Measurements from ENCODE around the gene TTC4. TPM values are rescaled to one million over a fixed set of nuclear protein-coding genes. Genes with fewer than 3 reads are reported as not detected.
A peak's percentile ranks its signal among the peaks of the same experiment; 100 is the strongest.

TTC4 gene
- total RNA-seq, 1 donor from 2014 or later: 18.8 TPM

- H3K4me1 ChIP-seq (ENCODE audit: control insufficient read depth in 3 of 3, insufficient read depth in 3 of 3, low read length in 3 of 3): peaks cover 16 to 19% (median 16%) of the 10 kb centered on the region in 3 donors
- H3K4me3 ChIP-seq (ENCODE audit: low read length in 3 of 3): peak overlapping the region; percentile 64 to 99 (median 91)
- peak overlapping the region; percentile 91 to 94 (median 92) for H3K9ac ChIP-seq (ENCODE audit: low read depth in 1 of 3, low read length in 3 of 3)
- H3K27ac ChIP-seq (ENCODE audit: low read depth, low read length): peak overlapping the region; percentile 84
- no peaks in the 10 kb centered on the region for H3K27me3 ChIP-seq (ENCODE audit: control insufficient read depth in 3 of 3, insufficient read depth in 3 of 3, low read length in 3 of 3)
- no peaks in the 10 kb centered on the region for H3K9me3 ChIP-seq (ENCODE audit: control insufficient read depth in 3 of 3, low read length in 3 of 3)
- H3K36me3 ChIP-seq (ENCODE audit: control insufficient read depth in 3 of 3, insufficient read depth in 3 of 3, low read length in 3 of 3): peaks cover 10 to 25% (median 13%) of the 10 kb centered on the region in 3 donors
Observed at GRCh38 chr1:54714881-54715492, 674 bp upstream of the TTC4 start.

GRCh38 chr1:54716299-54717047 is 812 bp downstream of the TTC4 start:
- peak overlapping the region; percentile 91 to 94 (median 92) for H3K9ac ChIP-seq (ENCODE audit: low read depth in 1 of 3, low read length in 3 of 3)
- H3K27me3 ChIP-seq (ENCODE audit: control insufficient read depth in 3 of 3, insufficient read depth in 3 of 3, low read length in 3 of 3): no peaks in the 10 kb centered on the region
- H3K9me3 ChIP-seq (ENCODE audit: control insufficient read depth in 3 of 3, low read length in 3 of 3): no peaks in the 10 kb centered on the region
- peak overlapping the region; percentile 84 for H3K27ac ChIP-seq (ENCODE audit: low read depth, low read length)
- peak overlapping the region; percentile 91 to 99 (median 95) for H3K4me3 ChIP-seq (ENCODE audit: low read length in 3 of 3)
- peaks cover 16 to 19% (median 16%) of the 10 kb centered on the region in 3 donors for H3K4me1 ChIP-seq (ENCODE audit: control insufficient read depth in 3 of 3, insufficient read depth in 3 of 3, low read length in 3 of 3)
- H3K36me3 ChIP-seq (ENCODE audit: control insufficient read depth in 3 of 3, insufficient read depth in 3 of 3, low read length in 3 of 3): peaks cover 9 to 35% (median 12%) of the 10 kb centered on the region in 3 donors

DNA sequence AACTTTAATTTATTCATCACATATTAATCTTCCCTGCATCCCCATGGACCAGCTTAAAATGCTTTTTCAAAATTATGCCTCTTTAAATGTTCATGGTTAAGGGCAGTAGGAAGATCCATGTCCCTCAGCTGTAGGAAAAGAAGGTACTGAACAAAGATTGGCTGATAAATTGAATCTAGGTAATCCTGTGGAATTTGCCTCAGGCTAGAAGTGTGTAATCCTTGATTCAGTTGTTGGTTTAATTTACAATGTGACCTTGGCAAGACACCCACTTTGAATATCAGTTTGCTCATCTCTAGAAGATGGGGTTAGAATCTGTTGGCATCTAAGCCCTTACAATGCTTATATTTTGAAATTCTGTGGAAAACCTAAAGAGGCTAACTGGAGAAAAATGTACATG is 6.1 kb downstream of the TTC4 start:
- Histone ChIP-seq H3K4me1 (ENCODE audit: control insufficient read depth in 3 of 3, insufficient read depth in 3 of 3, low read length in 3 of 3) (peaks cover 1 to 5% (median 3%) of the 10 kb centered on the region in 3 donors), H3K27me3 (ENCODE audit: control insufficient read depth in 3 of 3, insufficient read depth in 3 of 3, low read length in 3 of 3) (no peaks in the 10 kb centered on the region), H3K27ac (ENCODE audit: low read depth, low read length) (no peak overlapping the region), H3K9me3 (ENCODE audit: control insufficient read depth in 3 of 3, low read length in 3 of 3) (no peaks in the 10 kb centered on the region), H3K4me3 (ENCODE audit: low read length in 3 of 3) (no peak overlapping the region), H3K36me3 (ENCODE audit: control insufficient read depth in 3 of 3, insufficient read depth in 3 of 3, low read length in 3 of 3) (peaks cover 33 to 80% (median 53%) of the 10 kb centered on the region in 3 donors), H3K9ac (ENCODE audit: low read depth in 1 of 3, low read length in 3 of 3) (no peak overlapping the region)

DNA sequence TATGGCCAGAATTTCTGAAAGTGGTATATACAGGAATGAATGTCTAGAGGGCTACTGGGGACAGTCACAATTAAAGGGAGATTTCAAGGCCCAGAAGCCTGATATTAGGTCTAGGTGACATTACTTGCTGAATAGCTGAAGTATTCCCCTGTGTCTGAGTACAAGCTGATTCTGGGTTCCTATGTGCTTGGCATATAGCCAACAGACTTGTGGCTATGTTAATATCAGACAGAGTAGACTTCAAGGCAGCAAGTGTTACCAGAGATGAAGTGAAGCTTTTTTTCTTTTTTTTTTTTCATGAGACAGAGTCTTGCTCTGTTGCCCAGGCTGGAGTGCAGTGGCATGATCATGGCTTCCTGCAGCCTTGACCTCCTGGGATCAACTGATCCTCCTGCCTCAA is 8.3 kb downstream of the TTC4 start:
- Histone ChIP-seq H3K4me3 (ENCODE audit: low read length in 3 of 3) (no peak overlapping the region), H3K36me3 (ENCODE audit: control insufficient read depth in 3 of 3, insufficient read depth in 3 of 3, low read length in 3 of 3) (peaks cover 34 to 74% (median 68%) of the 10 kb centered on the region in 3 donors), H3K9me3 (ENCODE audit: control insufficient read depth in 3 of 3, low read length in 3 of 3) (no peaks in the 10 kb centered on the region)

DNA sequence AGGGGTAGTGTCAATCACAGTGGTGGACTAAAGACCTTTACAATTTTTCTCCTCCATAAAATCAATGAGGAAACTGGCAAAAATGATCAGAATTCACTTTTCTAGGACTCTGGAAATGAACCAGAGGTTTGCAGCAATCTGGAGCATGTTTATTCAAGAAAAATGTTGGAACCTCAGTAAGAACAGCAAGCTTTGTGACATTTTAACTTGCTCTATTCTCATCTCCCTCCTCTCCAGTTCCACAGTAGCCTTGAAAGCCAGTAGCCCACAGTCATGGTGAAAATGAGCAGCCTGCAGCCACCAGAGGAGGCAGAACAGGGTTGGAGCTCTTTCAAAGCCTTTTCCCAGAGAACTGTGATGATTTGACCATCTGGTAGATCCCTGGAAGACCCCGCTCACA is 9.1 kb downstream of the TTC4 start:
- H3K9me3 ChIP-seq (ENCODE audit: control insufficient read depth in 3 of 3, low read length in 3 of 3): no peaks in the 10 kb centered on the region
- peaks cover 0 to 2% (median 0%) of the 10 kb centered on the region in 3 donors for H3K4me1 ChIP-seq (ENCODE audit: control insufficient read depth in 3 of 3, insufficient read depth in 3 of 3, low read length in 3 of 3)
- H3K9ac ChIP-seq (ENCODE audit: low read depth in 1 of 3, low read length in 3 of 3): no peak overlapping the region
- H3K27ac ChIP-seq (ENCODE audit: low read depth, low read length): no peak overlapping the region
- no peak overlapping the region for H3K4me3 ChIP-seq (ENCODE audit: low read length in 3 of 3)
- peaks cover 33 to 71% (median 65%) of the 10 kb centered on the region in 3 donors for H3K36me3 ChIP-seq (ENCODE audit: control insufficient read depth in 3 of 3, insufficient read depth in 3 of 3, low read length in 3 of 3)
- H3K27me3 ChIP-seq (ENCODE audit: control insufficient read depth in 3 of 3, insufficient read depth in 3 of 3, low read length in 3 of 3): no peaks in the 10 kb centered on the region

More for the DNA sequence above, 8.3 kb downstream of the TTC4 start:
- H3K9ac ChIP-seq (ENCODE audit: low read depth in 1 of 3, low read length in 3 of 3): no peak overlapping the region
- H3K27ac ChIP-seq (ENCODE audit: low read depth, low read length): no peak overlapping the region
- H3K4me1 ChIP-seq (ENCODE audit: control insufficient read depth in 3 of 3, insufficient read depth in 3 of 3, low read length in 3 of 3): peaks cover 0 to 2% (median 0%) of the 10 kb centered on the region in 3 donors
- H3K27me3 ChIP-seq (ENCODE audit: control insufficient read depth in 3 of 3, insufficient read depth in 3 of 3, low read length in 3 of 3): no peaks in the 10 kb centered on the region

DNA sequence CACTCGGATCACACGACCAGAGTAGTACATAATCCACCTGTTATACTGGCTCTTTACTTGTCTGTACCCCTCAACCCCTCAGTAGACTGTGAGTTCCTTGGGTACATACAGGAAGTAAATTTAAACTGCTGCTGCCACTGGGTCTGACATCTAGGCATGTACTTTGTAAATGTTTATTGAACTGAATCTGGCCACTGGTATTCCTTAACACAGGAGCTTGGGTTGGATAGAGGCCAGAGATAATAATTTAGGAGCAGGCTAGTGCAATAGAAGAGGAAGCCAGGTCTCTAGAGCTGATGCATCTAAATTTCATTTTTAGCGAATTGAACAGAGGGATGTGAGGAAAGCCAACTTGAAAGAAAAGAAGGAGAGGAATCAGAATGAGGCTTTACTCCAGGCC is 12.4 kb downstream of the TTC4 start:
- Histone ChIP-seq H3K9ac (ENCODE audit: low read depth in 1 of 3, low read length in 3 of 3) (no peak overlapping the region), H3K27me3 (ENCODE audit: control insufficient read depth in 3 of 3, insufficient read depth in 3 of 3, low read length in 3 of 3) (no peaks in the 10 kb centered on the region), H3K4me1 (ENCODE audit: control insufficient read depth in 3 of 3, insufficient read depth in 3 of 3, low read length in 3 of 3) (no peaks in the 10 kb centered on the region), H3K4me3 (ENCODE audit: low read length in 3 of 3) (no peak overlapping the region), H3K9me3 (ENCODE audit: control insufficient read depth in 3 of 3, low read length in 3 of 3) (no peaks in the 10 kb centered on the region), H3K27ac (ENCODE audit: low read depth, low read length) (no peak overlapping the region), H3K36me3 (ENCODE audit: control insufficient read depth in 3 of 3, insufficient read depth in 3 of 3, low read length in 3 of 3) (peaks cover 32 to 73% (median 62%) of the 10 kb centered on the region in 3 donors)

DNA sequence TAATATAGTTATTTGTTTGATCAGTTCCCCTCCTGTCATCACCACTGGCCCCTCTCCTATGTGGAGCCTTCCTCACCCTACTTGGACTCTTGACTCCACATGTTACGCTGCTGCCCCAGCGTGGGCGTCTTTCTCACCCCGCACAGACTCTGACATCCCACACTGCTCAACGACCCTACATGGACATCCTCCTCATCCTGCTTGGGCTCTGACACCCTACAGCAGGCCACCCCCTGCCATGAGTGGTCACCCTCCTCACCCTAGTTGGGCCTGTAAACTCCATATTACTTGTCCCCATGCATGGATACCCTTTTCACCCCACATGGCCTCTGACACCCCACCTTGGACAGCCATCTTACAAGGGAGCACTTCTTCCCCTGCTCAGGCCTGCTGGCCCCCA is 21.0 kb downstream of the TTC4 start:
- Histone ChIP-seq H3K4me3 (ENCODE audit: low read length in 3 of 3) (no peak overlapping the region), H3K36me3 (ENCODE audit: control insufficient read depth in 3 of 3, insufficient read depth in 3 of 3, low read length in 3 of 3) (peaks cover 41 to 68% (median 59%) of the 10 kb centered on the region in 3 donors)

DNA sequence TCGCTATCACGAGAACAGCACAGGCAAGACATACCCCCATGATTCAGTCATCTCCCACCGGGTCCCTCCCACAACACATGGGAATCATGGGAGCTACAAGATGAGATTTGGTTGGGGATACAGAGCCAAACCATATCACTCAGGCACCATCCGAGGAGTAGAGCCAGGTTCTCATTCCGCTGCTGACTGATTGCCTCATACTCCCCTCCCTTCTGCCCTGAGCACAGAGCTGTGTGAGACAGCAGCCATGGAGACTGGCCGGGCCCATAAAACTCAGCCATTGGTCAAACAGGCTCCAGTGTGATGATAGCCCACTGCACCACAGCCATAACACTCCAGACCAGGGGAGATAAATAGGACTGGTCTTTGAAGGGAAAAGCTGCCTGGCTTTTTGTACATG is 22.6 kb downstream of the TTC4 start:
- Histone ChIP-seq H3K27me3 (ENCODE audit: control insufficient read depth in 3 of 3, insufficient read depth in 3 of 3, low read length in 3 of 3) (no peaks in the 10 kb centered on the region), H3K27ac (ENCODE audit: low read depth, low read length) (no peak overlapping the region), H3K36me3 (ENCODE audit: control insufficient read depth in 3 of 3, insufficient read depth in 3 of 3, low read length in 3 of 3) (peaks cover 44 to 72% (median 72%) of the 10 kb centered on the region in 3 donors), H3K9ac (ENCODE audit: low read depth in 1 of 3, low read length in 3 of 3) (no peak overlapping the region), H3K4me3 (ENCODE audit: low read length in 3 of 3) (no peak overlapping the region), H3K9me3 (ENCODE audit: control insufficient read depth in 3 of 3, low read length in 3 of 3) (no peaks in the 10 kb centered on the region), H3K4me1 (ENCODE audit: control insufficient read depth in 3 of 3, insufficient read depth in 3 of 3, low read length in 3 of 3) (no peaks in the 10 kb centered on the region)

More for the DNA sequence above, 21.0 kb downstream of the TTC4 start:
- no peaks in the 10 kb centered on the region for H3K9me3 ChIP-seq (ENCODE audit: control insufficient read depth in 3 of 3, low read length in 3 of 3)
- no peak overlapping the region for H3K9ac ChIP-seq (ENCODE audit: low read depth in 1 of 3, low read length in 3 of 3)
- no peaks in the 10 kb centered on the region for H3K27me3 ChIP-seq (ENCODE audit: control insufficient read depth in 3 of 3, insufficient read depth in 3 of 3, low read length in 3 of 3)
- H3K4me1 ChIP-seq (ENCODE audit: control insufficient read depth in 3 of 3, insufficient read depth in 3 of 3, low read length in 3 of 3): no peaks in the 10 kb centered on the region
- H3K27ac ChIP-seq (ENCODE audit: low read depth, low read length): no peak overlapping the region

DNA sequence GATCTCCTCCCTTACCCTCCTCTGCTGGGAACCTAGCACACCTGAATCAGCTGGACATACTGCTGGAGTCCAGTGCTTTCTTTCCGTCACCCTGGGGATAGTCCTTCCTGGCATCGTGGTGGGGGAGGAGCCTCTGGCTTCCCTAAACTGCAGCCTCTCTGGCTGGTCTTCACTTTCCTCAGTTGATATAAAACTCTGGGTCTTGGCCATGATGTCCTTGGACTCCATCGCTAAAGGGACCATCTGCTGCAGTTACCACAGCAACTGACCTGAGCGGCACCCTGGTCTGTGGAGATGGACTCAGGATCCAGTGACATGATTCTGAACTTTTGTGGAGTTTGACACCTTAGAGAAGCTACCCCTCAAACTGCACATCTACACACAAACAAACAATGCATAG is 25.9 kb downstream of the TTC4 start:
- Histone ChIP-seq H3K4me1 (ENCODE audit: control insufficient read depth in 3 of 3, insufficient read depth in 3 of 3, low read length in 3 of 3) (no peaks in the 10 kb centered on the region), H3K9ac (ENCODE audit: low read depth in 1 of 3, low read length in 3 of 3) (no peak overlapping the region), H3K27ac (ENCODE audit: low read depth, low read length) (no peak overlapping the region), H3K4me3 (ENCODE audit: low read length in 3 of 3) (no peak overlapping the region), H3K36me3 (ENCODE audit: control insufficient read depth in 3 of 3, insufficient read depth in 3 of 3, low read length in 3 of 3) (peaks cover 54 to 64% (median 62%) of the 10 kb centered on the region in 3 donors), H3K9me3 (ENCODE audit: control insufficient read depth in 3 of 3, low read length in 3 of 3) (no peaks in the 10 kb centered on the region), H3K27me3 (ENCODE audit: control insufficient read depth in 3 of 3, insufficient read depth in 3 of 3, low read length in 3 of 3) (no peaks in the 10 kb centered on the region)

DNA sequence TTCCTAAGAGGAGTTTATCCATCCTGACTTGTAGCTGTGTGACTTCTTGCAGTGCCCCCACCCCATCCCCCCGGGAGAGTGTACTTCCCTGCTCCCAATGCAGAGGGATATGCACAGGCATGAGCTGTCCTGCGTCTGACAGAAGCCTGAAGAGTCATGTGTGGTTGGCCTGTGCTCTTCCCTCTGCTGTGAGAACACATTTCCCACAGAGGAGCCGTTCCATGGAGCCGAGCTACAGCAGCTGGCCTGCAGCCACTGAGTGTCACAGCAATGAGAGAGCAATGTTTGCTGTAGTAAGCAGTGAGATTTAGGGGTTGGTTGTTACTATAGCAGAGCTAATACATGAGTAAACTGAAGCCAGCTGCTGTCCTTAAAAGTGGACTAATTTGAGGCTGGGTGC is 26.6 kb downstream of the TTC4 start:
- Histone ChIP-seq H3K4me3 (ENCODE audit: low read length in 3 of 3) (no peak overlapping the region), H3K36me3 (ENCODE audit: control insufficient read depth in 3 of 3, insufficient read depth in 3 of 3, low read length in 3 of 3) (peaks cover 49 to 56% (median 54%) of the 10 kb centered on the region in 3 donors), H3K9ac (ENCODE audit: low read depth in 1 of 3, low read length in 3 of 3) (no peak overlapping the region), H3K4me1 (ENCODE audit: control insufficient read depth in 3 of 3, insufficient read depth in 3 of 3, low read length in 3 of 3) (no peaks in the 10 kb centered on the region), H3K9me3 (ENCODE audit: control insufficient read depth in 3 of 3, low read length in 3 of 3) (no peaks in the 10 kb centered on the region), H3K27ac (ENCODE audit: low read depth, low read length) (no peak overlapping the region), H3K27me3 (ENCODE audit: control insufficient read depth in 3 of 3, insufficient read depth in 3 of 3, low read length in 3 of 3) (no peaks in the 10 kb centered on the region)

Measured in skeletal muscle tissue (tissue), 4 donors.